GM12892 (cell line): ENCODE results near the gene ATP2C1.

Experiments
- DNase-seq: peaks from one replicate; pipeline ENCODE4 v3.0.0; 2011; ENCODE audit not compliant: insufficient read length
- FAIRE-seq: peaks from 2 replicates; lab custom pipeline; 2011; peaks lifted over from hg19 to GRCh38; lab: Jason Lieb, UNC
- POLR2A ChIP-seq: IDR thresholded peaks from 2 replicates; pipeline ENCODE4 v1.6.1; 2011; ENCODE audit warnings: low read depth, low read length, control low read depth
- POLR2AphosphoS5 ChIP-seq: IDR thresholded peaks from 2 replicates; pipeline ENCODE4 v1.6.1; 2011; ENCODE audit warnings: low read depth, low read length, control low read depth
- TAF1 ChIP-seq: IDR thresholded peaks from 2 replicates; pipeline ENCODE4 v1.6.1; 2011; ENCODE audit warnings: low read depth, mild to moderate bottlenecking, control low read depth, low read length, borderline replicate concordance

Gene ATP2C1

DNA sequence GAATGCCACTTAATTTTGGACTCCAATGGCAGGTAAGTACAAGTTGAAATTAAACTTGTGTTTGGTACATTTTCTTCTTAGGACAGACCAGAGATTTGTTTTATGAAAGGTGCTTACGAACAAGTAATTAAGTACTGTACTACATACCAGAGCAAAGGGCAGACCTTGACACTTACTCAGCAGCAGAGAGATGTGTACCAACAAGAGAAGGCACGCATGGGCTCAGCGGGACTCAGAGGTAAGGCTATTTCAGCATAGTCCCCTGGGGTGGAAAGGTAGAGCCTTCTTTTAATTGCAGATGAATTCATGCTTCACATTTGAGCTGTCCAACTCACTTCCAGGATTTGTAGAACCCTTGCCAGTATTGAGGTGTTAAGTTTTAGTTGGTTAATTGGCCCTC is 81.4 kb downstream of the ATP2C1 start:
- FAIRE-seq (no peak), DNase-seq (no peak)
- TF ChIP-seq POLR2A (no peak), POLR2AphosphoS5 (no peak), TAF1 (no peak)

DNA sequence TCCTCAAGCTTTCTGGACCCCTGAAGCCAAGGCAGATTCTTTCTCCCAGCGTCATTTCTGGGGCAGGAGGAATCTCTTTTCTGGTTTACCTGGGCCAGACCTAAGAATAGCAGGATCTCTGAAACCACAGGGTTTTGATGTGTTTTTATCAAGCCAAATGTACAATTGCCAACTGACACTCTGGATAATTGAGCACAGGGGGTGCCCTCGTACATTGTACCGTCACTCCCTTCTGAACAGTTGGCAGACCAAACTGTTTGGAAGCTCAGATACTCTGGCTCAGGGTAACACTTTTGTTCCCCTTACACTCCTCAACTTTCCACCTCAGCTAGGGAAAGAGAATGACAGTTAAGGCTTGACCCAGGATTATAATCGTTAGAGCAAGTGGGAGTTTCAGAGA is 82.8 kb downstream of the ATP2C1 start:
- TF ChIP-seq POLR2A (no peak), POLR2AphosphoS5 (no peak), TAF1 (no peak)
- DNase-seq (no peak), FAIRE-seq (no peak)

DNA sequence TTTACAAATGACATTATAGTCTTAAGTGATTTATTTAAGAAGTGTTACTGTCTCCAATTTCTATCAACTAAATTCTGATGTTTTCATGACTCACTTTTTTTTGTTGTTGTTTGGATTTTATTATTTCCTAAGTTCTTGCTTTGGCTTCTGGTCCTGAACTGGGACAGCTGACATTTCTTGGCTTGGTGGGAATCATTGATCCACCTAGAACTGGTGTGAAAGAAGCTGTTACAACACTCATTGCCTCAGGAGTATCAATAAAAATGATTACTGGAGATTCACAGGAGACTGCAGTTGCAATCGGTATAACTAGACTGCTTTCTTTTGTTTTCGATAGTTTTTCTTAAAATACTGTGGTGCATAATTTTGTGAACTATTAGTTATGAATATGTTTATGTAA is 85.2 kb downstream of the ATP2C1 start:
- TF ChIP-seq TAF1 (no peak), POLR2AphosphoS5 (no peak), POLR2A (no peak)
- FAIRE-seq (no peak), DNase-seq (no peak)

DNA sequence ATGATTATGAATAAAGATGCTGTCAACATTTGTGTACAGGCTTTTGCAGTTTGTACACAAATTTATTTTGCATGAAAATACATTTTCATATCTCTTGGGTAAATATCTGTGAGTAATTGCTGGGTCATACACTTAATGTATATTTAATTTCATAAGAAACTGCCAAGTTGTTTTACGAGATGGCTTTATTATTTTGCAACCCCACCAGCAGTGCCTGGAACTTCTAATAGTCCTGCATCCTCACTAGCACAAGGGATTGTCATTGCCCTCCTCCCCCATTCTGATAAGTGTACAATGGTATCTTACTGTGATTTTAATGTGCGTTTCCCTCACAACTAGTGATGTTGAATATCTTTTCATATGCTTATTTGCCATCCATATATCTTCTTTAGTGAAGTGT is 87.6 kb downstream of the ATP2C1 start:
- TF ChIP-seq POLR2A (no peak), POLR2AphosphoS5 (no peak), TAF1 (no peak)
- FAIRE-seq (no peak), DNase-seq (no peak)

DNA sequence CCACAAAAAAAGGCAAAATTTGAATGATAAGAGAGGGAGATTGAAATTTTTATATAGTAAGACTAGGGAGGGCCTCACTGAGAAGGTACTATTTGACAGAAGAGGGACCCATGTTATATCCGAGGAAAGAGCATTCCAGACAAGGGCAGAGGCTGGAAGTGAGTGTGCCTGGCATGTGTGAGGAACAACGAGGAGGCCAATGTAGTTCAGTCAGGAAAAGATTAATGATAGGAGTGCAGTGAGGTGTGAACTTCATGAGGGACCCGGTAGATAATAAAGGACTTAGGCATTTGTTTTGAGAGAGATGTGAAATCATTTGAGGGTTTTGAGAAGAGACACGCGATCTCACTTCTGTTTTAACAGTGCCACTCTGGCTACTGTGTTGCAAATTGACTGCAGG is 96.4 kb downstream of the ATP2C1 start:
- no peak for DNase-seq
- no peak for FAIRE-seq
- TF ChIP-seq TAF1 (no peak), POLR2AphosphoS5 (no peak), POLR2A (no peak)

DNA sequence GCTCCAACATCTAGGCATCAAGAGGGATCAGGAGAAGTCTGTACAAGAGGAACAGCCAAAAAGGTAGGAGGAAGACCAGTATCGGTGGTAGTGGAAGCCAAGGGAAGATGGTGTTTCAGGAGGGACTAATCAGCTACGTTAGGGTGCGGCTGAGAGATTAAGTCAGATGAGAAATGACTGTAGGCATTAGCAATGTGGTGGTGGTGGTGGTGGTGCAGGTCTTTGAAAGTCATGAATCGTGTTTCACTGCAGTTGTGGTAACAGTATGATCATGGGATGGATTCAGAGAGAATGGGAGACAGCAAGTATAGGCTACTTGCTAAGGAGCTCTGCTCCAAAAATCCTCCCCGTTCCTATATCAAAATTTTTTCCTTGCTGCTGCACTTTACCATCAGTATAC is 97.2 kb downstream of the ATP2C1 start:
- TF ChIP-seq POLR2A (no peak), POLR2AphosphoS5 (no peak), TAF1 (no peak)
- no peak for FAIRE-seq
- DNase-seq: no peak

DNA sequence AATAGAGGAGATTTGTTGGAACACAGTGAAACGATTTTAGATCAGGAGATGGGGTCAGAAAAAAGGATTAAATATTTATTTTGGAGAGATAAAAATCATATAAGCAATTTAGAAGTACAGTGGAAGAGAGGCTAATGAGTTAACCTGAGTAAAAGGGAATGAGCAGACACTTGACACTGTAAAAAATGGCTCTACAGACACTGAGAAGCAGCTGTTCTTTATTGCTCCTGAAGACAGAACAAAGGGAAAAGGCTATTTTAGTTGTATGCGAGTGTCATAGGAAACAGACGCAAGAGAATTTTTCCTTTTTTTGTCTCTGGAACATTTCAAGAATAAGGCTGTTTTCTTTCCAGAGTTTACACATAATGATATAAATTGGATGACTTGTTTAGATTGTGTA is 98.5 kb downstream of the ATP2C1 start:
- FAIRE-seq (no peak), DNase-seq (no peak)
- TF ChIP-seq POLR2A (no peak), TAF1 (no peak), POLR2AphosphoS5 (no peak)

DNA sequence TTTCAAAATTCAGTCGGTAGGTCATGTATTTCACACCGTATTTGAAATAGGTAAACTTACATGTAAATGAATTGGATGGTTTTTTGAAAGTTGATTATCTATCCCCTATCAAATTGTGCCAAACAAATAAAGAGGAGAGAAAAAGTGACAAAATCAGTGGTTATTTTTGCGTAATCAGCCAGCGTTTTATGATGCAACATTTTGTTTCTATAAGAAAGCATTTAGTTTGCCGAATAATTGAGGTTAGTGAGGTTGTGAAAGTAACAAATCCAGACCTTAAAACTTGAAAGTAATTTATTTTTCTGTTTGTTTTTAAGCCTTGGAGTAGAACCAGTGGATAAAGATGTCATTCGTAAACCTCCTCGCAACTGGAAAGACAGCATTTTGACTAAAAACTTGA is 103.4 kb downstream of the ATP2C1 start:
- DNase-seq (no peak), FAIRE-seq (no peak)
- TF ChIP-seq POLR2A (no peak), TAF1 (no peak), POLR2AphosphoS5 (no peak)

DNA sequence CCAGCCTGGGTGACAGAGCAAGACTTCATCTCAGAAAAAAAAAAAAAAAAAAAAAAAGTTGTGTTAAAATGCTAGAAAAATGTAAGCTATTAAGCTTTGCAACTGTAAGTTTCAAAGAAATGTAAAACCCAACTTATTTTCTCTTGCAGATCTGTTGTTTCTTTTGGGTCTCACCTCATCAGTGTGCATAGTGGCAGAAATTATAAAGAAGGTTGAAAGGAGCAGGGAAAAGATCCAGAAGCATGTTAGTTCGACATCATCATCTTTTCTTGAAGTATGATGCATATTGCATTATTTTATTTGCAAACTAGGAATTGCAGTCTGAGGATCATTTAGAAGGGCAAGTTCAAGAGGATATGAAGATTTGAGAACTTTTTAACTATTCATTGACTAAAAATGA is 107.2 kb downstream of the ATP2C1 start:
- FAIRE-seq: no peak
- no peak for DNase-seq
- TF ChIP-seq TAF1 (no peak), POLR2A (no peak), POLR2AphosphoS5 (no peak)

DNA sequence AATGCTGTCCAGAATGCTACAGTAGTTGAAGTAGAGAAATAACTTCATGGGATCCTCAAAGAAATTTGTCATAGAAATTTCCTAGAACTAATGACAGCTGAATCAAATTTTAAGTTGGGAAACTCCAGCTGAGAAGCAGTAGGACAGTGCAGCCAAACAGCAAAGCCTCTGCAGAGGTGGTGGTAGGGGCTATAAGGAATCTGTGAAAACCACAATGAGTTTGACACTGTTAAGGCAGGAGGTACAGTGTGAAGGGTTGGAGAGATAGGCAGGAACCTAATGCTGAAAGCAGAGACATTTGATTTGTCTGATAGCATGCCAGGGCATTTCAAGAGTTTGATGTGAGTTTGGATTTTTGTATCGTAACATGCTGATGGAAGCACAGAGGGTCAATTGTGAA is 110.7 kb downstream of the ATP2C1 start:
- TF ChIP-seq POLR2AphosphoS5 (no peak), TAF1 (no peak), POLR2A (no peak)
- no peak for FAIRE-seq

DNA sequence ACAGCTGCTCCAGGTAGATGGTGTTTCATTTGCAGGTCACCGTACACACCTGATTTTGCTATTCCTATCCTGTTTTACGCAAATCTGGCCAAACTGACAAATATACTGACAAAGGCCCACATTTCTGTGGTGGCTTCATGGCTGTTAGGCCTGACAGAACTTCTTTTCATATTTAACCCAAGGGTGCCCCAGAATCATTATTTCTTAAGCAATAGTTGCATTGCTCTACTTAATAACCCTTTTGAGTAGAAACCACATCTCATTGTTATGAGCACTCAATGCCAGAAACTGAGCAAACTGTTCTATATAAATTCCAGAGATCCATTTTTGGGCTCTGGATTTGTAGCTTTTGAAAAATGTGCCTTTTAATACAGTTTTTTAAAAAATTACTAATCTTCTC is 113.4 kb downstream of the ATP2C1 start:
- FAIRE-seq (no peak), DNase-seq (no peak)
- TF ChIP-seq POLR2AphosphoS5: no peak
- no peak for TF ChIP-seq TAF1
- no peak for TF ChIP-seq POLR2A

More for the DNA sequence above, 110.7 kb downstream of the ATP2C1 start:
- no peak for DNase-seq

DNA sequence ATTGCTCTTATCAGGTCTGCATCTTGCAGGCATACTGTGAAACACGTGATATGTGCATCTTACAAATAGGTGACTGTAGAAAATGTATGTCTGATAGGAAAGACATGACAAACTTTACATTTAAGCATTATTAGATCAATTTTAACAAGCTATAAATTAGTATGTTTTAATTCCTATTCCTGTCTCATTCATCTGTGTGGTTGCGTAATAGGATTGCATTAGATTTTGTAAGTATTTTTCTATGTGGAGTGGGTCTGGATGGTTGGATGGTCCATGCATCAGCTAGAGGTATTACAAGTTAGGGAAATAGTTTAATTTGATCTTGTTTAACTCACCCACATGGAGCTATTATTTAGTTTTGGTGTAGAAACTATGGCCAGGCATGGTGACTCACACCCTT is 113.9 kb downstream of the ATP2C1 start:
- FAIRE-seq (no peak), DNase-seq (no peak)
- TF ChIP-seq POLR2A: no peak
- no peak for TF ChIP-seq TAF1
- no peak for TF ChIP-seq POLR2AphosphoS5

DNA sequence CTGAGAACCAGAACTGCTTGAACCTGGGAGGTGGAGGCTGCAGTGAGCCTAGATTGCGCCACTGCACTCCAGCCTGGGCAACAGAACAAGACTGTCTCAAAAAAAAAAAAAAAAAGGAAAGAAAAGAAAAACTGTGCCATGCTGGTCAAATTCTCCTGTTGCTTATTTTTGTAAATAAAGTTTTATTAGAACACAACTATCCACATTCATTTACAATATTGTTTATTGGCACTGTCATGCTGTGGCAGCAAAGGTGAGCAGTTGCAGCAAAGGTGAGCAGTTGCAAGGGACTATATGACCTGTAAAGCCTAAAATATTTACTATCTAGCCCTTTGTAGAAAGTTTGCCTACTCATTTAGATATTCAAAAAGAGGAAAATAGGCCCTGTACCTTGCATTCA is 114.4 kb downstream of the ATP2C1 start:
- DNase-seq (no peak), FAIRE-seq (no peak)
- TF ChIP-seq TAF1: no peak
- TF ChIP-seq POLR2A: no peak
- no peak for TF ChIP-seq POLR2AphosphoS5
